Epithelial cell of proximal tubule (primary cell): ENCODE measurements around the gene PCDHB12. TPM values are rescaled to one million over a fixed set of nuclear protein-coding genes. Genes with fewer than 3 reads are reported as not detected.
"Not testable (repeated sequence)": the region's sequence is repeated elsewhere in the genome, so short reads cannot be mapped to it uniquely, and the experiment has no call there.

Experiments
- DNase-seq: peaks from one replicate; pipeline ENCODE4 v3.0.0-alpha.2; 2011; ENCODE audit warnings: low read depth
- H3K4me3 ChIP-seq: 2 replicates; pipeline ENCODE4 v1.5.1; 2011; ENCODE audit warnings: low read depth, mild to moderate bottlenecking, low read length
- total RNA-seq: library from RNA; depleted of rRNA; stranded (reverse); fragments of >200 nt; gene quantifications from 2 replicates; pipeline ENCODE4 v1.2.3, GENCODE V29; 2015
- TF ChIP-seq, protein P1 (sequence below): conservative IDR thresholded peaks from 2 replicates; pipeline ENCODE4 v1.5.1; 2012; ENCODE audit warnings: low read depth, mild to moderate bottlenecking, low read length

The PCDHB12 gene
- total RNA-seq, 1 donor from 2014 or later: not detected

DNA sequence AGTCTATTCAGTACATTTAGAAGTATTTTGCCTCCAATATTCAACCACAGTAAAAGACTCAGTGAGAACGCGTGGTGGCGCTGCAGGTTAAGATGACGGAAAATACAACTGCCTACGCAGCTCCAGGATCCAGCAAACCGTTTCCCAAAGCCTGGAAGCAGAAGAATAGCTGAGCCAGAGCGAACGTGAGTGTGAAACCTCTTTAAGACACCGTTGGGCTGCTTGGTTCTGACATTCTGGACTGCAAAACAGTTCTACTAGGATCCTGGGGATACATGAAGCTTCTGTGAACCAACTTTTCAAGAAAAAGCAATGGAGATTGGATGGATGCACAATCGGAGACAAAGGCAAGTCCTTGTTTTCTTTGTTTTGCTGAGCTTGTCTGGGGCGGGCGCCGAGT lies 26.3 kb upstream of the PCDHB12 start, which contains the start of gene PCDHB16:
Gene PCDHB16, plus strand, starts transcription at position 140 of the 400 bp plus-strand sequence. Its CDS starts 173 bp downstream, at position 313.
- TF ChIP-seq, protein P1, sequence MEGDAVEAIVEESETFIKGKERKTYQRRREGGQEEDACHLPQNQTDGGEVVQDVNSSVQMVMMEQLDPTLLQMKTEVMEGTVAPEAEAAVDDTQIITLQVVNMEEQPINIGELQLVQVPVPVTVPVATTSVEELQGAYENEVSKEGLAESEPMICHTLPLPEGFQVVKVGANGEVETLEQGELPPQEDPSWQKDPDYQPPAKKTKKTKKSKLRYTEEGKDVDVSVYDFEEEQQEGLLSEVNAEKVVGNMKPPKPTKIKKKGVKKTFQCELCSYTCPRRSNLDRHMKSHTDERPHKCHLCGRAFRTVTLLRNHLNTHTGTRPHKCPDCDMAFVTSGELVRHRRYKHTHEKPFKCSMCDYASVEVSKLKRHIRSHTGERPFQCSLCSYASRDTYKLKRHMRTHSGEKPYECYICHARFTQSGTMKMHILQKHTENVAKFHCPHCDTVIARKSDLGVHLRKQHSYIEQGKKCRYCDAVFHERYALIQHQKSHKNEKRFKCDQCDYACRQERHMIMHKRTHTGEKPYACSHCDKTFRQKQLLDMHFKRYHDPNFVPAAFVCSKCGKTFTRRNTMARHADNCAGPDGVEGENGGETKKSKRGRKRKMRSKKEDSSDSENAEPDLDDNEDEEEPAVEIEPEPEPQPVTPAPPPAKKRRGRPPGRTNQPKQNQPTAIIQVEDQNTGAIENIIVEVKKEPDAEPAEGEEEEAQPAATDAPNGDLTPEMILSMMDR: peak; percentile 39
- no peak for DNase-seq
- peak within 1 kb of the TSS; percentile 22 for H3K4me3 ChIP-seq

DNA sequence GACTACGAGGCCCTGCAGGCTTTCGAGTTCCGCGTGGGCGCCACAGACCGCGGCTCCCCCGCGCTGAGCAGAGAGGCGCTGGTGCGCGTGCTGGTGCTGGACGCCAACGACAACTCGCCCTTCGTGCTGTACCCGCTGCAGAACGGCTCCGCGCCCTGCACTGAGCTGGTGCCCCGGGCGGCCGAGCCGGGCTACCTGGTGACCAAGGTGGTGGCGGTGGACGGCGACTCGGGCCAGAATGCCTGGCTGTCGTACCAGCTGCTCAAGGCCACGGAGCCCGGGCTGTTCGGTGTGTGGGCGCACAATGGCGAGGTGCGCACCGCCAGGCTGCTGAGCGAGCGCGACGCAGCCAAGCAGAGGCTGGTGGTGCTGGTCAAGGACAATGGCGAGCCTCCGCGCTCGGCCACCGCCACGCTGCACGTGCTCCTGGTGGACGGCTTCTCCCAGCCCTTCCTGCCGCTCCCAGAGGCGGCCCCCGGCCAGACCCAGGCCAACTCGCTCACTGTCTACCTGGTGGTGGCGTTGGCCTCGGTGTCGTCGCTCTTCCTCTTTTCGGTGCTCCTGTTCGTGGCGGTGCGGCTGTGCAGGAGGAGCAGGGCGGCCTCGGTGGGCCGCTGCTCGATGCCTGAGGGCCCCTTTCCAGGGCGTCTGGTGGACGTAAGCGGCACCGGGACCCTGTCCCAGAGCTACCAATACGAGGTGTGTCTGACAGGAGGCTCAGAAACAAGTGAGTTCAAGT lies 24.2 kb upstream of the PCDHB12 start:
- H3K4me3 ChIP-seq, DNase-seq: not testable (repeated sequence)

DNA sequence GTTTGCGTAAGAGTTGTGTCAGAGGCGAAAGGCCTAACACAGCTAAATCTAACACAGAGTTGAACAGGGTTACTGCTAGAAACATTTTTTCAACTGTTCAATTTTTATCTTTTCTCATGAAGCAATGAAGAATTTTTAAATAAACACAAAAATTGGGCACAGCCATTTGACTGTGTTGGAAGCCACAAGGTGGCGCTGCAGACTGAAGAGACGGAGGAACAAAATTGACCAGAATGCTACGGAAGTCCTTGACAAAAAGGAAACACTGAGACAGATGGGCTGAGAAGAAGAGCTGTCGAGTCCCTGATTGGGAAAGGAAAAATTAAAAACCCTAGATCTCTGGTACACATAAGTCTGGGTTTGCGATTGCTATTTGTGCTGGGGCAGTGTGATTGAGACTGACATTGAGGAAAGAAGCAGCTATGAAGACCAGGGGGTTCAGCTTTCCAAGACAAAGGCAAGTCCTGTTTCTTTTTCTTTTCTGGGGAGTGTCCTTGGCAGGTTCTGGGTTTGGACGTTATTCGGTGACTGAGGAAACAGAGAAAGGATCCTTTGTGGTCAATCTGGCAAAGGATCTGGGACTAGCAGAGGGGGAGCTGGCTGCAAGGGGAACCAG lies 21.5 kb upstream of the PCDHB12 start, which contains the start of gene PCDHB9:
Gene PCDHB9, plus strand, starts transcription at position 265 of the 616 bp plus-strand sequence. Its CDS starts 158 bp downstream, at position 423.
- no peak within 1 kb of the TSS for H3K4me3 ChIP-seq
- TF ChIP-seq, protein P1: peak; percentile 38
- DNase-seq: no peak

DNA sequence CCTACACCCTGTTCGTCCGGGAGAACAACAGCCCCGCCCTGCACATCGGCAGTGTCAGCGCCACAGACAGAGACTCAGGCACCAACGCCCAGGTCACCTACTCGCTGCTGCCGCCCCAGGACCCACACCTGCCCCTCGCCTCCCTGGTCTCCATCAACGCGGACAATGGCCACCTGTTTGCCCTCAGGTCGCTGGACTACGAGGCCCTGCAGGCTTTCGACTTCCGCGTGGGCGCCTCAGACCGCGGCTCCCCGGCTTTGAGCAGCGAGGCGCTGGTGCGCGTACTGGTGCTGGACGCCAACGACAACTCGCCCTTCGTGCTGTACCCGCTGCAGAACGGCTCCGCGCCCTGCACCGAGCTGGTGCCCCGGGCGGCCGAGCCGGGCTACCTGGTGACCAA lies 19.8 kb upstream of the PCDHB12 start:
- DNase-seq, H3K4me3 ChIP-seq: not testable (repeated sequence)

DNA sequence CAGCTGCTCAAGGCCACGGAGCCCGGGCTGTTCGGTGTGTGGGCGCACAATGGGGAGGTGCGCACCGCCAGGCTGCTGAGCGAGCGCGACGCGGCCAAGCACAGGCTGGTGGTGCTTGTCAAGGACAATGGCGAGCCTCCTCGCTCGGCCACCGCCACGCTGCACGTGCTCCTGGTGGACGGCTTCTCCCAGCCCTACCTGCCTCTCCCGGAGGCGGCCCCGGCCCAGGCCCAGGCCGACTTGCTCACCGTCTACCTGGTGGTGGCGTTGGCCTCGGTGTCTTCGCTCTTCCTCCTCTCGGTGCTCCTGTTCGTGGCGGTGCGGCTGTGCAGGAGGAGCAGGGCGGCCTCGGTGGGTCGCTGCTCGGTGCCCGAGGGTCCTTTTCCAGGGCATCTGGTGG lies 19.4 kb upstream of the PCDHB12 start:
- not testable (repeated sequence) for H3K4me3 ChIP-seq, DNase-seq

DNA sequence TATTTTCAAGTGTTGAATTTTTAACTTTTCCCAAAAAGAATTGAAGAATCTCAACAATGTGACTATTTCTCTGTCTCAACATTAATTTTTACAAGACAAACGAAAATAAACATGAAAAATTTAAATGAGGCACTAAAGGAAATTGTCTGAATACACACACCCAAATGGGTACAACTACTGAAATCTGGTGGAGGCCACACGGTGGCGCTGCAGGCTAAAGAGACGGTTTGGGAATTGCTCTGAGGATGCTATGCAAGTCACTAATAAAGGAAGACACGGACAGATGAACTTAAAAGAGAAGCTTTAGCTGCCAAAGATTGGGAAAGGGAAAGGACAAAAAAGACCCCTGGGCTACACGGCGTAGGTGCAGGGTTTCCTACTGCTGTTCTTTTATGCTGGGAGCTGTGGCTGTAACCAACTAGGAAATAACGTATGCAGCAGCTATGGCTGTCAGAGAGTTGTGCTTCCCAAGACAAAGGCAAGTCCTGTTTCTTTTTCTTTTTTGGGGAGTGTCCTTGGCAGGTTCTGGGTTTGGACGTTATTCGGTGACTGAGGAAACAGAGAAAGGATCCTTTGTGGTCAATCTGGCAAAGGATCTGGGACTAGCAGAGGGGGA lies 16.3 kb upstream of the PCDHB12 start, which contains the start of gene PCDHB10:
Gene PCDHB10, plus strand, starts transcription at position 244 of the 616 bp plus-strand sequence. Its CDS starts 200 bp downstream, at position 444.
- TF ChIP-seq, protein P1: peak; percentile 48
- DNase-seq: no peak
- no peak within 1 kb of the TSS for H3K4me3 ChIP-seq

DNA sequence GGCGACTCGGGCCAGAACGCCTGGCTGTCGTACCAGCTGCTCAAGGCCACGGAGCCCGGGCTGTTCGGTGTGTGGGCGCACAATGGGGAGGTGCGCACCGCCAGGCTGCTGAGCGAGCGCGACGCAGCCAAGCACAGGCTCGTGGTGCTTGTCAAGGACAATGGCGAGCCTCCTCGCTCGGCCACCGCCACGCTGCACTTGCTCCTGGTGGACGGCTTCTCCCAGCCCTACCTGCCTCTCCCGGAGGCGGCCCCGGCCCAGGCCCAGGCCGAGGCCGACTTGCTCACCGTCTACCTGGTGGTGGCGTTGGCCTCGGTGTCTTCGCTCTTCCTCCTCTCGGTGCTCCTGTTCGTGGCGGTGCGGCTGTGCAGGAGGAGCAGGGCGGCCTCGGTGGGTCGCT lies 14.2 kb upstream of the PCDHB12 start:
- H3K4me3 ChIP-seq, DNase-seq: not testable (repeated sequence)

DNA sequence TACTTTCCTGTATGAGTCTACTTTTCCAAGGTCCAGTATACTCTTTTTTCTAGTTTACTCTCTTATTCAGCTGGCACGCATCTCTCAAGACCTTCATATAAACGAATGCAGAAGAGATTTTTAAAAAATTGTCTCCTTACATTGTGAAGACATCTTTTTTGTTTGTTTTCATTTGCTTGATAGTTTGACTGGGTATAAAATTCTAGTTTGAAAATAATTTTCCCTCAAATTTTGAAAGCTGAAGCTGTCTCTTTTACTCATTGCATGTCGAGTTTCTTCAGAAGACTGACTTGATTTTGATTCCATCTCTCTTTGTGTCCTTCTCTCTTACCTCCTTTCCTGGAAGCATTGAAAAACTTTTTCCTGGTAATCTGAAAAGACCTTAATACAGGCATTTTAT lies 12.2 kb upstream of the PCDHB12 start:
- DNase-seq: no peak
- no peak overlapping the region for H3K4me3 ChIP-seq
- TF ChIP-seq, protein P1: no peak
